ENCODE results near the gene GRM4.

GRCh38 chr6:34062815-34063214 is 83.1 kb downstream of the GRM4 start:
- TF ChIP-seq CTCF (IDR thresholded peaks at IDR 0.05), result no peak
- no peak for TF ChIP-seq EP300 (IDR thresholded peaks at IDR 0.05)

Data from ovary (tissue), 3 donors.